ENCODE measurements around the gene CDK3. TPM values are rescaled to one million over a fixed set of nuclear protein-coding genes. Genes with fewer than 3 reads are reported as not detected.

Gene CDK3
- total and polyA plus RNA-seq, 9 of the 15 experiments (the other 6 are each of a cell fraction or from before 2014, with no cell fraction given) = 0.55 to 8.2 (median 4.7) TPM

DNA sequence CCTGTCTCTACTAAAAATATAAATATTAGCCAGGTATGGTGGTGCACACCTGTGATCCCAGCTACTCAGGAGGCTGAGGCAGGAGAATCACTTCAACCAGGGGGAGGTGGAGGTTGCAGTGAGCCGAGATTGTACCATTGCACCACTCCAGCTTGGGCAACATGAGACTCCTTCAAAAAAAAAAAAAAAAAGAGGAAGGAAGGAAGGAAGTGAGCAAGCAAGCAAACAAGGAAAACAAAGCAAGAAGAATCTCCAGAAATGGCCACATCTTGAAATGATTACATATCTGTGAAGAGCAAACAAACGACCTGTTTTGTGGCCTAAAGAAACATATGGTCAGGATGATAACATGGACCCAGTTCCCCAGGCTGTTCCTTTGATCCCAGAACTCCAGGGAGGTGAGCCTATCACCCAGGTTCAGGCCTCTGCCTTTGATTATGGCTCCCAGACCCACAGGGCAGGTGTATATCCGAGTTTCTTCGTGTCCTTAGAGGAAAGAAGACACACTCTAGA, 30.6 kb upstream of the CDK3 start:
- H3K36me3 ChIP-seq (ENCODE audit: control insufficient read depth, insufficient read depth, low read length) = peaks cover 7% of the 10 kb centered on the region; the same call in 2 of the 3 replicates
- peak overlapping the region; percentile 43 for H3K4me2 ChIP-seq (ENCODE audit: insufficient read depth, low read length)
- TF ChIP-seq, protein P1, sequence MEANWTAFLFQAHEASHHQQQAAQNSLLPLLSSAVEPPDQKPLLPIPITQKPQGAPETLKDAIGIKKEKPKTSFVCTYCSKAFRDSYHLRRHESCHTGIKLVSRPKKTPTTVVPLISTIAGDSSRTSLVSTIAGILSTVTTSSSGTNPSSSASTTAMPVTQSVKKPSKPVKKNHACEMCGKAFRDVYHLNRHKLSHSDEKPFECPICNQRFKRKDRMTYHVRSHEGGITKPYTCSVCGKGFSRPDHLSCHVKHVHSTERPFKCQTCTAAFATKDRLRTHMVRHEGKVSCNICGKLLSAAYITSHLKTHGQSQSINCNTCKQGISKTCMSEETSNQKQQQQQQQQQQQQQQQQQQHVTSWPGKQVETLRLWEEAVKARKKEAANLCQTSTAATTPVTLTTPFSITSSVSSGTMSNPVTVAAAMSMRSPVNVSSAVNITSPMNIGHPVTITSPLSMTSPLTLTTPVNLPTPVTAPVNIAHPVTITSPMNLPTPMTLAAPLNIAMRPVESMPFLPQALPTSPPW (CRISPR knock-in tag; IDR thresholded peaks at IDR 0.05) = peak; percentile 59
- TF ChIP-seq NRF1 (conservative IDR thresholded peaks at IDR 0.05 in 1 of 2, IDR thresholded peaks at IDR 0.05 in 1 of 2) (peak; percentile 15 to 41; a peak in 2 of 4 replicates), JUND (IDR thresholded peaks at IDR 0.05; ENCODE audit: borderline replicate concordance, low read depth, low read length) (peak; percentile 74), JUND (tag; IDR thresholded peaks at IDR 0.05; ENCODE audit: borderline replicate concordance, low read depth, low read length) (peak; percentile 68; the same call in 1 of the 3 replicates), PYGO2 (tag; IDR thresholded peaks at IDR 0.05) (0 out of 2 replicates have a peak, but pooled peaks have one; percentile 63), EP300 (IDR thresholded peaks at IDR 0.05; ENCODE audit: low read length) (peak; percentile 94), HOXB6 (CRISPR knock-in tag; IDR thresholded peaks at IDR 0.05; ENCODE audit: borderline replicate concordance) (no peak), ZNF175 (CRISPR knock-in tag; IDR thresholded peaks at IDR 0.05; ENCODE audit: low read depth) (peak; percentile 90), ZNF398 (CRISPR knock-in tag; IDR thresholded peaks at IDR 0.05) (no peak), ZEB2 (IDR thresholded peaks at IDR 0.05) (peak; percentile 96), ELF4 (CRISPR knock-in tag; IDR thresholded peaks at IDR 0.05) (peak; percentile 66), ARID1B (IDR thresholded peaks at IDR 0.05) (peak; percentile 99)
- TF ChIP-seq, protein P2, sequence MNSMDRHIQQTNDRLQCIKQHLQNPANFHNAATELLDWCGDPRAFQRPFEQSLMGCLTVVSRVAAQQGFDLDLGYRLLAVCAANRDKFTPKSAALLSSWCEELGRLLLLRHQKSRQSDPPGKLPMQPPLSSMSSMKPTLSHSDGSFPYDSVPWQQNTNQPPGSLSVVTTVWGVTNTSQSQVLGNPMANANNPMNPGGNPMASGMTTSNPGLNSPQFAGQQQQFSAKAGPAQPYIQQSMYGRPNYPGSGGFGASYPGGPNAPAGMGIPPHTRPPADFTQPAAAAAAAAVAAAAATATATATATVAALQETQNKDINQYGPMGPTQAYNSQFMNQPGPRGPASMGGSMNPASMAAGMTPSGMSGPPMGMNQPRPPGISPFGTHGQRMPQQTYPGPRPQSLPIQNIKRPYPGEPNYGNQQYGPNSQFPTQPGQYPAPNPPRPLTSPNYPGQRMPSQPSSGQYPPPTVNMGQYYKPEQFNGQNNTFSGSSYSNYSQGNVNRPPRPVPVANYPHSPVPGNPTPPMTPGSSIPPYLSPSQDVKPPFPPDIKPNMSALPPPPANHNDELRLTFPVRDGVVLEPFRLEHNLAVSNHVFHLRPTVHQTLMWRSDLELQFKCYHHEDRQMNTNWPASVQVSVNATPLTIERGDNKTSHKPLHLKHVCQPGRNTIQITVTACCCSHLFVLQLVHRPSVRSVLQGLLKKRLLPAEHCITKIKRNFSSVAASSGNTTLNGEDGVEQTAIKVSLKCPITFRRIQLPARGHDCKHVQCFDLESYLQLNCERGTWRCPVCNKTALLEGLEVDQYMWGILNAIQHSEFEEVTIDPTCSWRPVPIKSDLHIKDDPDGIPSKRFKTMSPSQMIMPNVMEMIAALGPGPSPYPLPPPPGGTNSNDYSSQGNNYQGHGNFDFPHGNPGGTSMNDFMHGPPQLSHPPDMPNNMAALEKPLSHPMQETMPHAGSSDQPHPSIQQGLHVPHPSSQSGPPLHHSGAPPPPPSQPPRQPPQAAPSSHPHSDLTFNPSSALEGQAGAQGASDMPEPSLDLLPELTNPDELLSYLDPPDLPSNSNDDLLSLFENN (IDR thresholded peaks at IDR 0.05; ENCODE audit: low read depth in 2 of 2, low read length in 2 of 2) = peak in 1 of 2 experiments; percentile 82; a peak in 2 of 4 replicates

More for the DNA sequence above, 30.6 kb upstream of the CDK3 start:
- Histone ChIP-seq H3K79me2 (ENCODE audit: control insufficient read depth, insufficient read depth, low read length) (no peaks in the 10 kb centered on the region), H2AFZ (ENCODE audit: low read depth, low read length) (no peak overlapping the region), H3K4me3 (no peak overlapping the region), H3K27me3 (ENCODE audit: control insufficient read depth in 2 of 2, insufficient read depth in 2 of 2, low read length in 2 of 2) (no peaks in the 10 kb centered on the region), H3K4me1 (replicated peaks in 1 of 2; ENCODE audit: control insufficient read depth in 2 of 2, insufficient read depth in 2 of 2, low read length in 2 of 2) (peaks cover 15 to 19% of the 10 kb centered on the region in 2 experiments; a peak in 4 of 5 replicates), H3K9me1 (ENCODE audit: control insufficient read depth, insufficient read depth, low read length) (no peaks in the 10 kb centered on the region), H3K9me3 (replicated peaks; ENCODE audit: control insufficient read depth, insufficient read depth, low read depth, low read length) (no peaks in the 10 kb centered on the region), H4K20me1 (replicated peaks; ENCODE audit: control insufficient read depth, insufficient read depth, low read length) (peaks cover 14% of the 10 kb centered on the region), H3K27ac (ENCODE audit: extremely low read depth, low read depth, low read length) (peak overlapping the region; percentile 71), H3K9ac (ENCODE audit: insufficient read depth in 1 of 2, low read depth in 2 of 2, low read length in 2 of 2) (peak overlapping the region in 1 of 2 experiments; percentile 14; a peak in 2 of 4 replicates)
- in situ Hi-C loops (cut with MboI) (no loop called here), intact Hi-C loops (cut with micrococcal nuclease) (loop anchor here (10.0 kb wide), 1 partner anchor 185 kb away; the partner anchor contains the start of gene UNK)
- no TSS peak for BruUV-seq (replicated peaks)
- 3% methylated on average over 4 of the region's 4 CpGs for WGBS (ENCODE audit: insufficient coverage, low coverage, missing lambda C conversion rate)
- peak; percentile 84 to 95 (median 90) for DNase-seq (ENCODE audit: extremely low read depth in 1 of 4, low spot score in 3 of 4)
- peak; percentile 99 for FAIRE-seq
- ChIA-PET POLR2A (interaction anchor here (1.0 to 1.5 kb wide), 5 partner anchors 10 to 302 kb away, joined by 4 to 5 read pairs (median 4); no protein-coding TSS in a partner anchor), CTCF (ENCODE audit: low intra/inter-chr PET ratio) (no interaction called here)
- ATAC-seq = peak; percentile 86

Data from K562 (cell line).